Neural cell (in vitro differentiated cells): ENCODE results near the gene PLPPR4. TPM values are rescaled to one million over a fixed set of nuclear protein-coding genes. Genes with fewer than 3 reads are reported as not detected.

ENCODE experiments used
- H2AFZ ChIP-seq: fragments of 200-600, 300-800 bp; sonication (generic), shearing (Covaris generic); 2 replicates; pipeline ENCODE4 v1.6.0; 2014; ENCODE audit warnings: low read depth, mild to moderate bottlenecking, antibody characterized with exemption, low read length, moderate library complexity
- H3F3A ChIP-seq: fragments of 200-600 bp; shearing (Covaris generic); 2 replicates; pipeline ENCODE4 v1.6.1; 2016; ENCODE audit warnings: mild to moderate bottlenecking, moderate library complexity, mixed read lengths, antibody characterized with exemption, low read length; ENCODE audit not compliant: insufficient read depth, poor library complexity, severe bottlenecking
- H3K27ac ChIP-seq: fragments of 200-600, 300-800 bp; sonication (generic), shearing (Covaris generic); 2 replicates; pipeline ENCODE4 v1.5.1; 2014; ENCODE audit warnings: mild to moderate bottlenecking, low read length, moderate library complexity
- H3K27me3 ChIP-seq: fragments of 300-800, 200-600 bp; sonication (generic), shearing (Covaris generic); 2 replicates; pipeline ENCODE4 v1.6.0; 2014; ENCODE audit warnings: mild to moderate bottlenecking, low read depth, low read length, moderate library complexity; ENCODE audit not compliant: insufficient read depth
- H3K36me3 ChIP-seq: fragments of 300-800, 200-600 bp; sonication (generic), shearing (Covaris generic); 2 replicates; pipeline ENCODE4 v1.5.1; 2014; ENCODE audit warnings: mild to moderate bottlenecking, antibody characterized with exemption, low read length, moderate library complexity; ENCODE audit not compliant: insufficient read depth
- H3K4me2 ChIP-seq: fragments of 300-800, 200-600 bp; sonication (generic), shearing (Covaris generic); 2 replicates; pipeline ENCODE4 v1.6.0; 2014; ENCODE audit warnings: mild to moderate bottlenecking, low read length
- H3K4me3 ChIP-seq: fragments of 300-800, 200-600 bp; sonication (generic), shearing (Covaris generic); 2 replicates; pipeline ENCODE4 v1.5.1; 2014; ENCODE audit warnings: mild to moderate bottlenecking, low read length, moderate library complexity
- H3K79me2 ChIP-seq: fragments of 200-600 bp; shearing (Covaris generic); replicated peaks from 2 replicates; pipeline ENCODE4 v1.6.0; 2014; ENCODE audit warnings: mild to moderate bottlenecking, low read length, moderate library complexity; ENCODE audit not compliant: insufficient read depth
- H3K9ac ChIP-seq: fragments of 300-800, 200-600 bp; sonication (generic), shearing (Covaris generic); 2 replicates; pipeline ENCODE4 v1.6.1; 2016; ENCODE audit warnings: mild to moderate bottlenecking, low read length, mixed read lengths
- H3K9me2 ChIP-seq: fragments of 200-600 bp; shearing (Covaris generic); 2 replicates; pipeline ENCODE4 v1.6.1; 2016; ENCODE audit warnings: mild to moderate bottlenecking, low read length, mixed read lengths; ENCODE audit not compliant: insufficient read depth
- H3K9me3 ChIP-seq: fragments of 200-600, 300-800 bp; sonication (generic), shearing (Covaris generic); 2 replicates; pipeline ENCODE4 v1.6.1; 2016; ENCODE audit warnings: mild to moderate bottlenecking, mixed run types, low read length, moderate library complexity, mixed read lengths
- H4K20me1 ChIP-seq: fragments of 200-600 bp; shearing (Covaris generic); 2 replicates; pipeline ENCODE4 v1.6.1; 2016; ENCODE audit warnings: mild to moderate bottlenecking, mixed run types; ENCODE audit not compliant: insufficient read depth
- EP300 ChIP-seq: fragments of 450-650 bp; conservative IDR thresholded peaks from 2 replicates; pipeline ENCODE4 v1.6.1; 2014; ENCODE audit warnings: antibody characterized with exemption, mild to moderate bottlenecking, moderate library complexity; ENCODE audit not compliant: poor library complexity, severe bottlenecking
- EZH2 ChIP-seq: fragments of 200-600, 300-800 bp; shearing (Covaris generic), sonication (generic); IDR thresholded peaks from 2 replicates; pipeline ENCODE4 v1.6.1; 2014; ENCODE audit warnings: antibody characterized with exemption, low read length, borderline replicate concordance, mild to moderate bottlenecking; ENCODE audit not compliant: insufficient read depth, poor library complexity, severe bottlenecking
- MXI1 ChIP-seq: fragments of 450-650 bp; conservative IDR thresholded peaks from 2 replicates; pipeline ENCODE4 v1.6.1; 2014; ENCODE audit warnings: antibody characterized with exemption, mild to moderate bottlenecking; ENCODE audit not compliant: poor library complexity, severe bottlenecking
- POLR2AphosphoS5 ChIP-seq: IDR thresholded peaks from 2 replicates; pipeline ENCODE4 v1.6.1; 2012
- RAD21 ChIP-seq: fragments of 450-650 bp; conservative IDR thresholded peaks from 2 replicates; pipeline ENCODE4 v1.6.1; 2014; ENCODE audit warnings: antibody characterized with exemption, mild to moderate bottlenecking, moderate library complexity
- SMC3 ChIP-seq: fragments of 450-650 bp; conservative IDR thresholded peaks from 2 replicates; pipeline ENCODE4 v1.6.1; 2014; ENCODE audit warnings: antibody characterized with exemption, mild to moderate bottlenecking, moderate library complexity; ENCODE audit not compliant: poor library complexity
- TAF1 ChIP-seq: IDR thresholded peaks from 2 replicates; pipeline ENCODE4 v1.6.1; 2012; ENCODE audit warnings: low read depth
- polyA plus RNA-seq: library from polyadenylated mRNA; depleted of rRNA; stranded (reverse); fragments of >200 nt; gene quantifications from 2 replicates; pipeline ENCODE4 v1.2.3, GENCODE V29; 2014
- TF ChIP-seq, protein P1 (sequence below): fragments of 450-650 bp; IDR thresholded peaks from 2 replicates; pipeline ENCODE4 v1.5.1; 2014; ENCODE audit warnings: antibody characterized with exemption, mild to moderate bottlenecking, moderate library complexity; ENCODE audit not compliant: poor library complexity, severe bottlenecking
- TF ChIP-seq, protein P2 (sequence below): IDR thresholded peaks from 2 replicates; pipeline ENCODE4 v1.6.1; 2012; ENCODE audit warnings: borderline replicate concordance

PLPPR4 gene
- polyA plus RNA-seq, 1 donor from 2014 or later: 36.8 TPM

DNA sequence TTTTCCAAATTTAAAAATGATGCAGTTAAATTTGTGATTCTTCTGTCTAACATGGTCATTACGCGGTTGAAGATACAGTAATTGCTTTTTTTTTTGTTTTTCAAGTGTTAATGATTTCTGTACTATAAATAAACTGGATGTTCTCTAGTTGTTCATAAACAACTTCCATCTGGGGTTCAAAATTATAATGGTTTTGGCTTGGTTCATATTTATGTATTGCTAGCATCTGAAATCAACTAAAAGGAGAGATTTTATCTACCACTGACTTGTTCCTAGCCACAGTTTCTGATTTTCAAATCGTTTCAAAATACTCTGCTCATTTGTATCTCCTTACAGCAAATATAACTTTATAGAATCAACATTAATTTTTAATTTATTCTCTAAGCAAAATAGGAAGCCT lies 35.2 kb upstream of the PLPPR4 start:
- Histone ChIP-seq H3K79me2 (no peaks in the 10 kb centered on the region), H3F3A (no peaks in the 10 kb centered on the region), H3K9me2 (no peaks in the 10 kb centered on the region), H2AFZ (no peak overlapping the region), H3K4me3 (no peak overlapping the region), H3K9ac (no peak overlapping the region), H3K27ac (no peak overlapping the region), H3K27me3 (no peaks in the 10 kb centered on the region), H4K20me1 (no peaks in the 10 kb centered on the region), H3K4me2 (no peak overlapping the region), H3K36me3 (no peaks in the 10 kb centered on the region), H3K9me3 (no peaks in the 10 kb centered on the region)
- no peak for TF ChIP-seq RAD21
- TF ChIP-seq, protein P1, sequence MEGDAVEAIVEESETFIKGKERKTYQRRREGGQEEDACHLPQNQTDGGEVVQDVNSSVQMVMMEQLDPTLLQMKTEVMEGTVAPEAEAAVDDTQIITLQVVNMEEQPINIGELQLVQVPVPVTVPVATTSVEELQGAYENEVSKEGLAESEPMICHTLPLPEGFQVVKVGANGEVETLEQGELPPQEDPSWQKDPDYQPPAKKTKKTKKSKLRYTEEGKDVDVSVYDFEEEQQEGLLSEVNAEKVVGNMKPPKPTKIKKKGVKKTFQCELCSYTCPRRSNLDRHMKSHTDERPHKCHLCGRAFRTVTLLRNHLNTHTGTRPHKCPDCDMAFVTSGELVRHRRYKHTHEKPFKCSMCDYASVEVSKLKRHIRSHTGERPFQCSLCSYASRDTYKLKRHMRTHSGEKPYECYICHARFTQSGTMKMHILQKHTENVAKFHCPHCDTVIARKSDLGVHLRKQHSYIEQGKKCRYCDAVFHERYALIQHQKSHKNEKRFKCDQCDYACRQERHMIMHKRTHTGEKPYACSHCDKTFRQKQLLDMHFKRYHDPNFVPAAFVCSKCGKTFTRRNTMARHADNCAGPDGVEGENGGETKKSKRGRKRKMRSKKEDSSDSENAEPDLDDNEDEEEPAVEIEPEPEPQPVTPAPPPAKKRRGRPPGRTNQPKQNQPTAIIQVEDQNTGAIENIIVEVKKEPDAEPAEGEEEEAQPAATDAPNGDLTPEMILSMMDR: no peak
- TF ChIP-seq SMC3: no peak
- no peak for TF ChIP-seq MXI1
- no peak for TF ChIP-seq EP300
- TF ChIP-seq POLR2AphosphoS5: no peak
- TF ChIP-seq, protein P2, sequence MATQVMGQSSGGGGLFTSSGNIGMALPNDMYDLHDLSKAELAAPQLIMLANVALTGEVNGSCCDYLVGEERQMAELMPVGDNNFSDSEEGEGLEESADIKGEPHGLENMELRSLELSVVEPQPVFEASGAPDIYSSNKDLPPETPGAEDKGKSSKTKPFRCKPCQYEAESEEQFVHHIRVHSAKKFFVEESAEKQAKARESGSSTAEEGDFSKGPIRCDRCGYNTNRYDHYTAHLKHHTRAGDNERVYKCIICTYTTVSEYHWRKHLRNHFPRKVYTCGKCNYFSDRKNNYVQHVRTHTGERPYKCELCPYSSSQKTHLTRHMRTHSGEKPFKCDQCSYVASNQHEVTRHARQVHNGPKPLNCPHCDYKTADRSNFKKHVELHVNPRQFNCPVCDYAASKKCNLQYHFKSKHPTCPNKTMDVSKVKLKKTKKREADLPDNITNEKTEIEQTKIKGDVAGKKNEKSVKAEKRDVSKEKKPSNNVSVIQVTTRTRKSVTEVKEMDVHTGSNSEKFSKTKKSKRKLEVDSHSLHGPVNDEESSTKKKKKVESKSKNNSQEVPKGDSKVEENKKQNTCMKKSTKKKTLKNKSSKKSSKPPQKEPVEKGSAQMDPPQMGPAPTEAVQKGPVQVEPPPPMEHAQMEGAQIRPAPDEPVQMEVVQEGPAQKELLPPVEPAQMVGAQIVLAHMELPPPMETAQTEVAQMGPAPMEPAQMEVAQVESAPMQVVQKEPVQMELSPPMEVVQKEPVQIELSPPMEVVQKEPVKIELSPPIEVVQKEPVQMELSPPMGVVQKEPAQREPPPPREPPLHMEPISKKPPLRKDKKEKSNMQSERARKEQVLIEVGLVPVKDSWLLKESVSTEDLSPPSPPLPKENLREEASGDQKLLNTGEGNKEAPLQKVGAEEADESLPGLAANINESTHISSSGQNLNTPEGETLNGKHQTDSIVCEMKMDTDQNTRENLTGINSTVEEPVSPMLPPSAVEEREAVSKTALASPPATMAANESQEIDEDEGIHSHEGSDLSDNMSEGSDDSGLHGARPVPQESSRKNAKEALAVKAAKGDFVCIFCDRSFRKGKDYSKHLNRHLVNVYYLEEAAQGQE: no peak

DNA sequence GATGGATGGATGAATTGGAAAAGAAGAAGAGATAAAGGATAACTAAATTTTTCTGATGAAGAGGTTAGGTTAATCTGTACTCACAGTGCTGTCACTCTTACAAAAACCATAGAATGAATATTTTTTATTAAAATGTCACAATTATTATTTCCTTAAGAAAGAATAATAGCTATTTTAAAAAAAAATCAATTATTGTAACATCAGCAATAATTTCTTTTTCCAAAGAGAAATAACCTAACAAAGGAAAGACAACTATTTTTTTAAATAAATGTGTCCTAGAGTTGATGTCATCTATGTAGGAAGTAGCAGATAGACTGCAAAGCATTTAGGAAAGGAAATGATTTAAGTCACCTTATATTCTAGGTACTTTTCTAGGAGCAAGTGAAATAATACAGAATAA lies 33.6 kb upstream of the PLPPR4 start:
- H3K9ac ChIP-seq: no peak overlapping the region
- no peaks in the 10 kb centered on the region for H4K20me1 ChIP-seq
- no peak overlapping the region for H2AFZ ChIP-seq
- no peaks in the 10 kb centered on the region for H3K27me3 ChIP-seq
- no peak overlapping the region for H3K4me3 ChIP-seq
- H3K36me3 ChIP-seq: no peaks in the 10 kb centered on the region
- no peak overlapping the region for H3K4me2 ChIP-seq
- no peaks in the 10 kb centered on the region for H3F3A ChIP-seq
- no peak overlapping the region for H3K27ac ChIP-seq
- H3K9me3 ChIP-seq: no peaks in the 10 kb centered on the region
- H3K9me2 ChIP-seq: no peaks in the 10 kb centered on the region
- no peaks in the 10 kb centered on the region for H3K79me2 ChIP-seq
- no peak for TF ChIP-seq RAD21
- no peak for TF ChIP-seq MXI1

DNA sequence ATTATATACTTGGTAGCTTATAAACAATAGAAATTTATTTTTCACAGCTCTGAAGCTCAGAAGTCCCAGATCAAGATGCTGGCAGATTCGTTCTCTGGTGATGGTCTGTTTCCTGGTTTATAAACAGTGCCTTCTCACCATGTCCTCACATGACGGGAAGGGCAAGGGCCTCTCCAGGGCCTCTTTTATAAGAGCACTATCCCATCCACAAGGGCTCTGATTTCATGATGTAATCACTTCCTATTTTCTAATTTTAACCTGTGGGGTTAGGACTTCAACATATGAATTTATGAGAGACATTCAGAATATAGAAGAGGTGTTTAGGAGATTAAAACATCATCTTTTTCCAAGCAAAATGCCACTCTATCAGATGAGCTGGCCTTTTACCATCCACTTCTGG lies 32.1 kb upstream of the PLPPR4 start:
- Histone ChIP-seq H4K20me1 (no peaks in the 10 kb centered on the region), H3K4me3 (no peak overlapping the region), H3K36me3 (no peaks in the 10 kb centered on the region), H3K4me2 (no peak overlapping the region), H3K9ac (no peak overlapping the region), H3K9me3 (no peaks in the 10 kb centered on the region), H3K9me2 (no peaks in the 10 kb centered on the region), H3K27ac (no peak overlapping the region), H3K79me2 (no peaks in the 10 kb centered on the region), H2AFZ (no peak overlapping the region), H3K27me3 (no peaks in the 10 kb centered on the region), H3F3A (no peaks in the 10 kb centered on the region)
- TF ChIP-seq, protein P2: no peak
- TF ChIP-seq RAD21 (no peak), POLR2AphosphoS5 (no peak), EP300 (no peak), TAF1 (no peak), SMC3 (no peak), EZH2 (no peak), MXI1 (no peak)
- TF ChIP-seq, protein P1: no peak
